Endothelial cell of umbilical vein (primary cell): ENCODE measurements around the gene MDP1. TPM values are rescaled to one million over a fixed set of nuclear protein-coding genes. Genes with fewer than 3 reads are reported as not detected.

Source experiments
- BruUV-seq: library from RNA; stranded (reverse); fragments of 400-500 nt; replicated peaks from 2 replicates; lab custom pipeline; 2021; lab: Mats Ljungman, UMichigan
- CTCF ChIA-PET: fragments of 300-600, 350-600 bp; sonication (Branson Sonifier 250); formaldehyde crosslinking; loops from one replicate; lab custom pipeline; 2021; ENCODE audit warnings: antibody characterized with exemption, inconsistent platforms; lab: Charles Lee
- POLR2A ChIA-PET: fragments of 300-600, 350-600 bp; sonication (Branson Sonifier 250); formaldehyde crosslinking; loops from one replicate; lab custom pipeline; 2021; ENCODE audit warnings: antibody characterized with exemption, inconsistent platforms; lab: Charles Lee
- DNase-seq: peaks from one replicate; pipeline ENCODE4 v3.0.0-alpha.2; 2011; ENCODE audit warnings: low read depth, low spot score
- FAIRE-seq: peaks from 2 replicates; lab custom pipeline; 2011; peaks lifted over from hg19 to GRCh38; lab: Jason Lieb, UNC
- H2AFZ ChIP-seq: 2 replicates; pipeline ENCODE4 v1.6.0; 2012; ENCODE audit warnings: low read depth, low read length, control low read depth, inconsistent platforms
- H3K27ac ChIP-seq: 2 replicates; pipeline ENCODE4 v1.5.1; 2011; ENCODE audit warnings: low read depth, mild to moderate bottlenecking, control low read depth, low read length, moderate library complexity; ENCODE audit not compliant: insufficient read depth
- H3K27me3 ChIP-seq, 2 experiments: 2 replicates each; pipeline versions ENCODE4 v1.6.0 to v1.6.1; 2011; ENCODE audit warnings: low read length in 2 of 2, mixed read lengths in 1 of 2; ENCODE audit not compliant: control insufficient read depth in 2 of 2, insufficient read depth in 2 of 2
- H3K36me3 ChIP-seq, 2 experiments: 2 replicates in 1 of 2; 3 replicates in 1 of 2; pipeline ENCODE4 v1.5.1; 2011; ENCODE audit warnings: low read length in 2 of 2, mild to moderate bottlenecking in 1 of 2, moderate library complexity in 1 of 2; ENCODE audit not compliant: control insufficient read depth in 2 of 2, insufficient read depth in 2 of 2; ENCODE audit errors: extremely low read depth in 1 of 2
- H3K4me1 ChIP-seq: 3 replicates; pipeline ENCODE4 v1.5.1; 2011; ENCODE audit warnings: mild to moderate bottlenecking, low read length; ENCODE audit not compliant: control insufficient read depth, insufficient read depth; ENCODE audit errors: extremely low read depth
- H3K4me2 ChIP-seq: 2 replicates; pipeline ENCODE4 v1.6.1; 2011; ENCODE audit warnings: low read length, control low read depth, mixed read lengths; ENCODE audit not compliant: insufficient read depth
- H3K4me3 ChIP-seq, 3 experiments: fragments of 200-600 bp in 1 of 3; sonication (generic), shearing (Covaris generic) in 1 of 3; replicated peaks in 1 of 3; 2 replicates each; pipeline ENCODE4 v1.5.1; 2011 to 2016; ENCODE audit warnings: control low read depth in 3 of 3, low read length in 3 of 3, mild to moderate bottlenecking in 2 of 3, inconsistent platforms in 1 of 3, low read depth in 1 of 3, moderate library complexity in 1 of 3; ENCODE audit not compliant: insufficient read depth in 1 of 3
- H3K79me2 ChIP-seq: 2 replicates; pipeline ENCODE4 v1.6.0; 2012; ENCODE audit warnings: low read length, inconsistent platforms; ENCODE audit not compliant: control insufficient read depth, insufficient read depth
- H3K9ac ChIP-seq: replicated peaks from 2 replicates; pipeline ENCODE3; 2011; ENCODE audit warnings: low read length, control low read depth; ENCODE audit not compliant: insufficient read depth; ENCODE audit errors: extremely low read depth
- H3K9me1 ChIP-seq: replicated peaks from 3 replicates; pipeline ENCODE4 v1.6.0; 2011; ENCODE audit warnings: mild to moderate bottlenecking, low read length; ENCODE audit not compliant: control insufficient read depth, insufficient read depth; ENCODE audit errors: extremely low read depth
- H3K9me3 ChIP-seq: replicated peaks from 2 replicates; pipeline ENCODE4 v1.5.1; 2012; ENCODE audit warnings: low read length, inconsistent platforms; ENCODE audit not compliant: control insufficient read depth, insufficient read depth
- H4K20me1 ChIP-seq: replicated peaks from 2 replicates; pipeline ENCODE3; 2011; ENCODE audit warnings: mild to moderate bottlenecking, low read length; ENCODE audit not compliant: control insufficient read depth, insufficient read depth; ENCODE audit errors: extremely low read depth
- EZH2 ChIP-seq: IDR thresholded peaks from 2 replicates; pipeline ENCODE4 v1.6.1; 2012; ENCODE audit warnings: borderline replicate concordance, low read depth, mild to moderate bottlenecking, moderate library complexity, low read length, inconsistent platforms; ENCODE audit not compliant: severe bottlenecking
- FOS ChIP-seq: IDR thresholded peaks from 2 replicates; pipeline ENCODE4 v1.6.1; 2011; ENCODE audit warnings: mild to moderate bottlenecking, low read length, moderate library complexity, borderline replicate concordance; ENCODE audit not compliant: insufficient read depth
- GATA2 ChIP-seq: IDR thresholded peaks from 2 replicates; pipeline ENCODE4 v1.7.0; 2011; ENCODE audit warnings: low read depth, mild to moderate bottlenecking, moderate library complexity, mixed read lengths, low read length; ENCODE audit not compliant: insufficient read length, insufficient read depth
- JUN ChIP-seq: IDR thresholded peaks from 2 replicates; pipeline ENCODE4 v1.6.1; 2011; ENCODE audit warnings: borderline replicate concordance, low read depth; ENCODE audit not compliant: insufficient read length, insufficient read depth
- MYC ChIP-seq: IDR thresholded peaks from one replicate; pipeline ENCODE4 v1.6.1; 2011; ENCODE audit warnings: mild to moderate bottlenecking, low read depth, low read length
- POLR2A ChIP-seq: IDR thresholded peaks from 2 replicates; pipeline ENCODE4 v1.6.1; 2012; ENCODE audit warnings: low read depth, mild to moderate bottlenecking, control low read depth, low read length
- POLR2AphosphoS5 ChIP-seq: IDR thresholded peaks from 2 replicates; pipeline ENCODE4 v1.6.1; 2012; ENCODE audit warnings: low read depth, mild to moderate bottlenecking, control low read depth, low read length, moderate library complexity; ENCODE audit not compliant: insufficient read depth
- dilution Hi-C: fragments of 300-500 bp; cut with MboI; formaldehyde crosslinking; loops from one replicate; pipeline ENCODE4 v1.15.0; 2019; ENCODE audit warnings: low sequenced_read_pairs; ENCODE audit not compliant: extremely low pct_ligation_motif_present
- intact Hi-C: fragments of 100-400 bp; cut with micrococcal nuclease; formaldehyde crosslinking; loops from one replicate; pipeline ENCODE4 v1.10.0; 2022
- polyA plus RNA-seq, 4 experiments: library from polyadenylated mRNA; depleted of rRNA in 3 of 4; stranded (reverse) in 3 of 4; unstranded in 1 of 4; fragments of >200 nt; gene quantifications; 2 replicates each; pipeline versions ENCODE4 v1.2.1 to v1.2.3, GENCODE V29; 2011 to 2012; ENCODE audit warnings: missing spikeins in 1 of 4
- total RNA-seq: library from RNA; stranded (reverse); gene quantifications from 2 replicates; pipeline ENCODE4 v1.2.3, GENCODE V29; 2021
- TF ChIP-seq, protein P1 (sequence below): IDR thresholded peaks from 2 replicates; pipeline ENCODE4 v1.6.1; 2011; ENCODE audit not compliant: insufficient read depth, insufficient read length
- TF ChIP-seq, protein P2 (sequence below), 2 donors: IDR thresholded peaks; 1 replicate in 1 of 2; 2 replicates in 1 of 2; pipeline ENCODE4 v1.5.1; 2011; ENCODE audit warnings: low read length in 2 of 2, mild to moderate bottlenecking in 2 of 2, moderate library complexity in 2 of 2, control low read depth in 1 of 2, inconsistent platforms in 1 of 2, low read depth in 1 of 2; ENCODE audit not compliant: insufficient read depth in 1 of 2; ENCODE audit errors: extremely low read depth in 1 of 2

MDP1 gene
- total and polyA plus RNA-seq, 2 donors (not counting 3 experiments of a cell fraction or from before 2014, with no cell fraction given) = 8.1 to 22.7 TPM

DNA sequence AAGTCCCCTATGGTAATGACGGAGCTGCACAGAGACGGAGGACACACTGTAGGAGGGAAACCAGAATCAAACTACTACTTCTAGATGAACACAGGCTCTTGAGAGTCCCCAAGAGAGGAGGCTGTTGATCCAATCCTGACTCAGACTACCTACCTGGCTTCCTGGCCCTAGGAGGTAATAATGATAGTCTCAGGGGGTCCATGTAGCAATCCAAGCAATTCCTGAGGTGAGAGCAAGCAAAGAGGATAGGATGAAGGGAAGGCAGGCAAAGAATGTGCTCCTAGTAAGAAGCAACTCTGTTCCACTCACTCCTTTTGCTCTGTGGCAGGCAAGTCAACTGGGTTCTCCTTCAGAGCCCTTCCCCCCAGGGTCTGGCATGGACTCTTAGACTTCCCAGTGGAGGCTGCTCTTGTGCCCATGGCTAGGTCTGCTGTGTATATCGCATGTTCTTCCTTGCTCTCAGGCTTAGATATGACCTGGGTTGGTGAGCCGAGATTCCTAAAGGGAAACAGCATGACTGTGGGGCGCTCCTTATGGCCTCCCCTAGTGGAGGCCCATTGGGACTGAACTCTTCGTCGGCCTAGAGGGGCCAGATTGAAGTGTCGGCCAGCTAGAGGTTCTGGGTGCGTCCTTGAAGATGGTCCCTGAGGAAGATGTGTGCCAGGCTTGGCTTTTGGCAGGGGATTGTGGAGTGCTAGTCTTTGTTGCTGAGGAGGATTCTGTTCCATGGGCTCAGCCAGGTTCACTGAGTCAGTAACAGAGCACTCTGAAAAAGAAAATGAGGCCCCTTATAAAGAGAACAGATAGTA, 24.4 kb upstream of the MDP1 start:
- Histone ChIP-seq H3K4me1 (peaks cover 30% of the 10 kb centered on the region), H2AFZ (no peak overlapping the region), H3K9ac (no peak overlapping the region), H3K9me3 (no peaks in the 10 kb centered on the region), H4K20me1 (no peaks in the 10 kb centered on the region), H3K36me3 (peaks cover 8 to 33% of the 10 kb centered on the region in 2 experiments), H3K79me2 (peaks cover 22% of the 10 kb centered on the region), H3K27ac (no peak overlapping the region), H3K4me2 (no peak overlapping the region), H3K27me3 (no peaks in the 10 kb centered on the region), H3K9me1 (no peaks in the 10 kb centered on the region), H3K4me3 (no peak overlapping the region)
- TF ChIP-seq, protein P1, sequence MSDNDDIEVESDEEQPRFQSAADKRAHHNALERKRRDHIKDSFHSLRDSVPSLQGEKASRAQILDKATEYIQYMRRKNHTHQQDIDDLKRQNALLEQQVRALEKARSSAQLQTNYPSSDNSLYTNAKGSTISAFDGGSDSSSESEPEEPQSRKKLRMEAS = no peak
- TF ChIP-seq POLR2AphosphoS5 = no peak
- no peak for TF ChIP-seq JUN
- TF ChIP-seq FOS = no peak
- TF ChIP-seq POLR2A = no peak
- no peak for TF ChIP-seq EZH2
- no peak for TF ChIP-seq GATA2
- TF ChIP-seq, protein P2, sequence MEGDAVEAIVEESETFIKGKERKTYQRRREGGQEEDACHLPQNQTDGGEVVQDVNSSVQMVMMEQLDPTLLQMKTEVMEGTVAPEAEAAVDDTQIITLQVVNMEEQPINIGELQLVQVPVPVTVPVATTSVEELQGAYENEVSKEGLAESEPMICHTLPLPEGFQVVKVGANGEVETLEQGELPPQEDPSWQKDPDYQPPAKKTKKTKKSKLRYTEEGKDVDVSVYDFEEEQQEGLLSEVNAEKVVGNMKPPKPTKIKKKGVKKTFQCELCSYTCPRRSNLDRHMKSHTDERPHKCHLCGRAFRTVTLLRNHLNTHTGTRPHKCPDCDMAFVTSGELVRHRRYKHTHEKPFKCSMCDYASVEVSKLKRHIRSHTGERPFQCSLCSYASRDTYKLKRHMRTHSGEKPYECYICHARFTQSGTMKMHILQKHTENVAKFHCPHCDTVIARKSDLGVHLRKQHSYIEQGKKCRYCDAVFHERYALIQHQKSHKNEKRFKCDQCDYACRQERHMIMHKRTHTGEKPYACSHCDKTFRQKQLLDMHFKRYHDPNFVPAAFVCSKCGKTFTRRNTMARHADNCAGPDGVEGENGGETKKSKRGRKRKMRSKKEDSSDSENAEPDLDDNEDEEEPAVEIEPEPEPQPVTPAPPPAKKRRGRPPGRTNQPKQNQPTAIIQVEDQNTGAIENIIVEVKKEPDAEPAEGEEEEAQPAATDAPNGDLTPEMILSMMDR (IDR thresholded peaks at IDR 0.05; ENCODE audit: extremely low read depth in 1 of 2, insufficient read depth in 1 of 2, low read depth in 1 of 2, low read length in 2 of 2) = no peak
- no peak for TF ChIP-seq MYC
- ChIA-PET POLR2A (no interaction called here), CTCF (interaction anchor here (3.6 to 13.0 kb wide), 3 partner anchors 25 to 59 kb away, joined by 16 to 199 read pairs (median 20); partner anchors contain the start of genes DHRS1, MDP1 and NOP9)
- FAIRE-seq (no peak), DNase-seq (no peak)
- intact Hi-C loops (no loop called here), dilution Hi-C loops (no loop called here)
- no TSS peak for BruUV-seq
